Smooth muscle cell (in vitro differentiated cells): ENCODE results near the gene INSR. TPM values are rescaled to one million over a fixed set of nuclear protein-coding genes. Genes with fewer than 3 reads are reported as not detected.

Source experiments
- DNase-seq: peaks from one replicate; lab custom pipeline; 2025; ENCODE audit not compliant: unreplicated experiment; lab: John Stamatoyannopoulos, UW
- H2AFZ ChIP-seq: fragments of 200-600 bp; sonication (generic); 2 replicates; pipeline ENCODE4 v1.6.0; 2016; ENCODE audit warnings: antibody characterized with exemption, low read depth, mild to moderate bottlenecking
- H3F3A ChIP-seq: fragments of 200-600 bp; sonication (generic); 2 replicates; pipeline ENCODE4 v1.6.0; 2017; ENCODE audit warnings: antibody characterized with exemption, low read depth
- H3K27ac ChIP-seq: fragments of 200-600 bp; sonication (generic); 2 replicates; pipeline ENCODE4 v1.5.1; 2016; ENCODE audit warnings: low read depth, mild to moderate bottlenecking
- H3K27me3 ChIP-seq: fragments of 200-600 bp; sonication (generic); 2 replicates; pipeline ENCODE4 v1.6.1; 2016; ENCODE audit warnings: low read depth, mild to moderate bottlenecking
- H3K36me3 ChIP-seq: fragments of 200-600 bp; sonication (generic); 2 replicates; pipeline ENCODE4 v1.5.1; 2016; ENCODE audit warnings: low read depth
- H3K4me1 ChIP-seq: fragments of 200-600 bp; sonication (generic); 2 replicates; pipeline ENCODE4 v1.5.1; 2016; ENCODE audit warnings: low read depth
- H3K4me2 ChIP-seq: fragments of 200-600 bp; sonication (generic); 2 replicates; pipeline ENCODE4 v1.6.0; 2016; ENCODE audit warnings: mild to moderate bottlenecking
- H3K4me3 ChIP-seq: fragments of 200-600 bp; sonication (generic); 2 replicates; pipeline ENCODE4 v1.5.1; 2016; ENCODE audit warnings: mild to moderate bottlenecking
- H3K79me2 ChIP-seq: fragments of 200-600 bp; sonication (generic); 2 replicates; pipeline ENCODE4 v1.6.0; 2016; ENCODE audit warnings: low read depth, mild to moderate bottlenecking
- H3K9ac ChIP-seq: fragments of 200-600 bp; sonication (generic); 2 replicates; pipeline ENCODE4 v1.6.0; 2016; ENCODE audit warnings: low read depth
- H3K9me3 ChIP-seq: fragments of 200-600 bp; sonication (generic); replicated peaks from 2 replicates; pipeline ENCODE4 v1.5.1; 2016; ENCODE audit warnings: low read depth
- H4K20me1 ChIP-seq: fragments of 200-600 bp; sonication (generic); 2 replicates; pipeline ENCODE4 v1.6.0; 2016; ENCODE audit warnings: low read depth
- WGBS: methylation state at CpG from one replicate; pipeline ENCODE4 v1.1.7; 2016; ENCODE audit warnings: low lambda C conversion rate; 5-methylcytosine and 5-hydroxymethylcytosine counted together
- polyA plus RNA-seq: library from polyadenylated mRNA; unstranded; fragments of >200 nt; fragmentation: Nextera tagmentation; extraction: Ambion mirVana; gene quantifications from 2 replicates; pipeline ENCODE4 v1.2.1, GENCODE V29; 2016
- total RNA-seq: library from RNA; depleted of rRNA; stranded (reverse); fragments of >200 nt; gene quantifications from 2 replicates; pipeline ENCODE4 v1.2.3, GENCODE V29; 2014
- TF ChIP-seq, protein P1 (sequence below): fragments of 200-600 bp; sonication (generic); IDR thresholded peaks from 2 replicates; pipeline ENCODE4 v1.5.1; 2017; ENCODE audit warnings: borderline replicate concordance, mild to moderate bottlenecking, antibody characterized with exemption; ENCODE audit not compliant: insufficient read depth, poor library complexity, severe bottlenecking

Gene INSR
- total and polyA plus RNA-seq, 2 experiments from 2014 or later, result 2.8 to 12.7 TPM

DNA sequence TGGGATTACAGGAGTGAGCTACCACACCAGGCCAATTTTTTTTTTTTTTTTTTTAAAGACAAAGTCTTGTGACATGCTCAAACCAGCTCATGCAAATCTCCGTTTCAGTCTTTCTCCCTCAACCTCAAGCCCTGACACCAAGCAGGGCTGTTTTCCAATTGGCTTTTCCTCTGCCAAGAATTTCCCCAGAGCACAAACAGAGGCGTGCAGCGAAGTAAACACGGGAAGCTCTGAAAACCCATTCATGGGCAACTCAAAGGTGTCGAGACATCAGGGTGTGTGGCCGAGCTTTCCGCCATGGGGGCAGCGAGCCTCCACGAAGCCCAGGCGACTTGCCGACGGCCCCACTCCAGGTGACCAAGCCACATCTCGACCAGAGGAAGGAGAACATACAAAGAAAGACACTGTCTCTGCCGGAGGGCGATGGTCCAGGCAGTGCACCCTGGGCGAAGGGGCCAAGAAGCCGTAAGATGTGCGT, 70.0 kb downstream of the INSR start:
- H3K9me3 ChIP-seq, result no peaks in the 10 kb centered on the region
- H3K4me2 ChIP-seq, result no peak overlapping the region
- no peak for DNase-seq
- H2AFZ ChIP-seq, result no peak overlapping the region
- WGBS, result 84% methylated on average over 18 of the region's 18 CpGs
- H3K4me3 ChIP-seq, result no peak overlapping the region
- no peaks in the 10 kb centered on the region for H3K4me1 ChIP-seq
- peaks cover 31% of the 10 kb centered on the region for H4K20me1 ChIP-seq
- H3K79me2 ChIP-seq, result no peaks in the 10 kb centered on the region
- H3K27ac ChIP-seq, result no peak overlapping the region
- no peaks in the 10 kb centered on the region for H3K36me3 ChIP-seq
- no peaks in the 10 kb centered on the region for H3K27me3 ChIP-seq
- TF ChIP-seq, protein P1, sequence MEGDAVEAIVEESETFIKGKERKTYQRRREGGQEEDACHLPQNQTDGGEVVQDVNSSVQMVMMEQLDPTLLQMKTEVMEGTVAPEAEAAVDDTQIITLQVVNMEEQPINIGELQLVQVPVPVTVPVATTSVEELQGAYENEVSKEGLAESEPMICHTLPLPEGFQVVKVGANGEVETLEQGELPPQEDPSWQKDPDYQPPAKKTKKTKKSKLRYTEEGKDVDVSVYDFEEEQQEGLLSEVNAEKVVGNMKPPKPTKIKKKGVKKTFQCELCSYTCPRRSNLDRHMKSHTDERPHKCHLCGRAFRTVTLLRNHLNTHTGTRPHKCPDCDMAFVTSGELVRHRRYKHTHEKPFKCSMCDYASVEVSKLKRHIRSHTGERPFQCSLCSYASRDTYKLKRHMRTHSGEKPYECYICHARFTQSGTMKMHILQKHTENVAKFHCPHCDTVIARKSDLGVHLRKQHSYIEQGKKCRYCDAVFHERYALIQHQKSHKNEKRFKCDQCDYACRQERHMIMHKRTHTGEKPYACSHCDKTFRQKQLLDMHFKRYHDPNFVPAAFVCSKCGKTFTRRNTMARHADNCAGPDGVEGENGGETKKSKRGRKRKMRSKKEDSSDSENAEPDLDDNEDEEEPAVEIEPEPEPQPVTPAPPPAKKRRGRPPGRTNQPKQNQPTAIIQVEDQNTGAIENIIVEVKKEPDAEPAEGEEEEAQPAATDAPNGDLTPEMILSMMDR, result no peak
- H3K9ac ChIP-seq, result no peak overlapping the region
- no peaks in the 10 kb centered on the region for H3F3A ChIP-seq

DNA sequence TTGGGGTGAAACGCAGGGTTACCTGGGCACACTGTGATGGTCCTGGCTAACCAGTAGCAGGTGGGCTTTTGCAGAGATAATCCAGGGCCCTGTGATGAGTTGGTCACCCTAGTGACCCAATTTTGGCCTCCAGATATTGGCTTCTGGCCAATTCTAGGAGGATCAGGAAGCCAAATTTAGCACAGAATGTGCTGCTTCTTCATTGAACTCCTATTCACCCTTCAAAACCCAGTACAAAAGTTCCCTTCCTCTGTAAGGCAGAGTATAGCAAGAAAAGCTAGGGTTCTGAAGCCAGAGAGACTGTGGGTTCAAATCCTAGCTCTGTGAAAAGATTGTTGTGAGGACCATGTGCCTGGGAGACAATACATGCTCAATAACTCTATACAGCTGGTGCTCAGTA, 70.8 kb downstream of the INSR start:
- H3K79me2 ChIP-seq, result no peaks in the 10 kb centered on the region
- H3K4me3 ChIP-seq, result no peak overlapping the region
- H3K27me3 ChIP-seq, result no peaks in the 10 kb centered on the region
- H3K9me3 ChIP-seq, result no peaks in the 10 kb centered on the region
- TF ChIP-seq, protein P1, result no peak
- WGBS, result 100% methylated on average over 1 of the region's 1 CpG
- DNase-seq, result no peak
- no peak overlapping the region for H3K9ac ChIP-seq
- peaks cover 33% of the 10 kb centered on the region for H4K20me1 ChIP-seq
- no peak overlapping the region for H3K4me2 ChIP-seq
- no peaks in the 10 kb centered on the region for H3F3A ChIP-seq
- H3K4me1 ChIP-seq, result no peaks in the 10 kb centered on the region
- H3K36me3 ChIP-seq, result no peaks in the 10 kb centered on the region
- no peak overlapping the region for H3K27ac ChIP-seq
- no peak overlapping the region for H2AFZ ChIP-seq

DNA sequence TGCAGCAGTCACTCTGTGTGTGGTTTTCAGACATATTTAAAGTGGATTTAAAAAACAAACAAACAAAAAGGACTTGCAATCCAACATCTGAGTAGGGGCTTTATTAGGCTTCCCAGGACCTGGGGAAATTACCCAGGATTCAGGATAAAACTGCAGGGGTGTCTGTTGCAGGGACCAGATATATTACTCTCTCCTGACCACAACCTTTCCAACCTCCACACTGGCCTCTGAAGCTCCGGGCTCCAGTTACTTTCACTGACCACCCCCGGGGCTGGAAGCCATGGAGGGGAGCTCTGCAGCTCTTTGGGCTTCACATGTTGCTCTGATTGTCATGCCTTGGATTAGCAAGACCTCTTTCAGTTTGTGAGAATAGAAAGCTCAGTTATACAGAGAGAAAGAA, 75.2 kb downstream of the INSR start:
- no peaks in the 10 kb centered on the region for H3F3A ChIP-seq
- TF ChIP-seq, protein P1, result no peak
- 57% methylated on average over 2 of the region's 2 CpGs for WGBS
- no peak overlapping the region for H3K9ac ChIP-seq
- H2AFZ ChIP-seq, result no peak overlapping the region
- no peaks in the 10 kb centered on the region for H3K27me3 ChIP-seq
- H3K4me1 ChIP-seq, result no peaks in the 10 kb centered on the region
- no peak overlapping the region for H3K4me2 ChIP-seq
- peaks cover 11% of the 10 kb centered on the region for H4K20me1 ChIP-seq
- H3K36me3 ChIP-seq, result no peaks in the 10 kb centered on the region
- no peak overlapping the region for H3K4me3 ChIP-seq
- no peaks in the 10 kb centered on the region for H3K9me3 ChIP-seq
- no peak for DNase-seq
- H3K79me2 ChIP-seq, result no peaks in the 10 kb centered on the region
- no peak overlapping the region for H3K27ac ChIP-seq

DNA sequence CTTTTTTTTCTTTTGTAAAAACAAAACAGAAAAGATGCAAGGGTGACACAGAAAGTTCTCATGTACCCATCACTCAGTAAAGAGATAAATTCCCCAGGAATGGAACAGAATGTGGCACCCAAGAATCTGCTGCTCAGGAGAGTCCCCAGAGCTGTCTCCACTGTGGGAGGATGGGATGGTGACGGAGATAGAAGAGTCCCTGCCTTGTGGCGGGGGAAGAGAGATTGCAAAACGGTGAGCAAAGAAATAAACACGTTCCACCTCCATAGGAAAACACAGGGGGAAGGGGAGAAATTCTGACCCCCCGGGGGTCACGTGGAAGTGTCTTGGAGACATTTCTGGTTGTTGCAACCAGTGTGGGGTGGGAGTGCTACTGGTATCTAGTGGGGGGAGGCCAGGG, 76.4 kb downstream of the INSR start:
- Histone ChIP-seq H3K9ac (no peak overlapping the region), H3F3A (no peaks in the 10 kb centered on the region), H3K4me1 (no peaks in the 10 kb centered on the region), H2AFZ (no peak overlapping the region), H3K27ac (no peak overlapping the region), H3K79me2 (no peaks in the 10 kb centered on the region), H3K27me3 (no peaks in the 10 kb centered on the region), H4K20me1 (peaks cover 13% of the 10 kb centered on the region), H3K4me3 (no peak overlapping the region), H3K9me3 (no peaks in the 10 kb centered on the region), H3K4me2 (no peak overlapping the region), H3K36me3 (no peaks in the 10 kb centered on the region)
- TF ChIP-seq, protein P1, result no peak
- no peak for DNase-seq
- 90% methylated on average over 6 of the region's 6 CpGs for WGBS
